AG09309 (cell line): ENCODE data around the gene TRDN.

Source experiments
- DNase-seq: peaks from one replicate; pipeline ENCODE4 v3.0.0-alpha.2; 2010; ENCODE audit warnings: low read depth
- H3K4me3 ChIP-seq: 2 replicates; pipeline ENCODE4 v1.5.1; 2011; ENCODE audit warnings: mild to moderate bottlenecking, low read depth, low read length, moderate library complexity; ENCODE audit not compliant: control insufficient read depth
- CTCF ChIP-seq: IDR thresholded peaks from 2 replicates; pipeline ENCODE4 v1.5.1; 2011; ENCODE audit warnings: mild to moderate bottlenecking, low read depth, low read length, inconsistent platforms; ENCODE audit not compliant: insufficient read depth, control insufficient read depth; ENCODE audit errors: missing control alignments

Gene TRDN

GRCh38 chr6:123447315-123447937, 189.3 kb downstream of the TRDN start:
- H3K4me3 ChIP-seq, result no peak overlapping the region
- no peak for TF ChIP-seq CTCF
- DNase-seq, result no peak

GRCh38 chr6:123439371-123439770, 197.4 kb downstream of the TRDN start:
- no peak for DNase-seq
- H3K4me3 ChIP-seq, result no peak overlapping the region
- TF ChIP-seq CTCF, result no peak

GRCh38 chr6:123434186-123434585, 202.6 kb downstream of the TRDN start:
- TF ChIP-seq CTCF, result no peak
- DNase-seq, result no peak
- H3K4me3 ChIP-seq, result no peak overlapping the region

- no peak overlapping the region for H3K4me3 ChIP-seq
- no peak for DNase-seq
- TF ChIP-seq CTCF, result no peak
These were observed 205.8 kb downstream of the TRDN start for GRCh38 chr6:123430970-123431369.

GRCh38 chr6:123427008-123427407, 209.7 kb downstream of the TRDN start:
- no peak for TF ChIP-seq CTCF
- no peak overlapping the region for H3K4me3 ChIP-seq

GRCh38 chr6:123423130-123423529, 213.6 kb downstream of the TRDN start:
- no peak for DNase-seq
- H3K4me3 ChIP-seq, result no peak overlapping the region
- TF ChIP-seq CTCF, result no peak

More at GRCh38 chr6:123427008-123427407, 209.7 kb downstream of the TRDN start:
- no peak for DNase-seq

GRCh38 chr6:123420512-123420911, 216.2 kb downstream of the TRDN start:
- H3K4me3 ChIP-seq, result no peak overlapping the region
- TF ChIP-seq CTCF, result no peak
- DNase-seq, result no peak
